ENCODE data around the gene MRLN.

- TF ChIP-seq CREB1 (IDR thresholded peaks at IDR 0.05; ENCODE audit: low read depth) (no peak), USF1 (IDR thresholded peaks at IDR 0.05) (no peak), YY1 (IDR thresholded peaks at IDR 0.05; ENCODE audit: low read depth) (no peak), TEAD4 (IDR thresholded peaks at IDR 0.05) (no peak), CEBPB (IDR thresholded peaks at IDR 0.05) (no peak), EP300 (IDR thresholded peaks at IDR 0.05; ENCODE audit: borderline replicate concordance) (no peak), RAD21 (IDR thresholded peaks at IDR 0.05; ENCODE audit: low read depth) (no peak), ZBTB7A (IDR thresholded peaks at IDR 0.05; ENCODE audit: low read depth) (no peak), FOXM1 (IDR thresholded peaks at IDR 0.05; ENCODE audit: borderline replicate concordance, low read depth) (no peak), TCF12 (IDR thresholded peaks at IDR 0.05; ENCODE audit: low read depth) (no peak), EGR1 (IDR thresholded peaks at IDR 0.05) (no peak), REST (IDR thresholded peaks at IDR 0.05; ENCODE audit: low read depth) (no peak)
These were observed 48.6 kb downstream of the MRLN start for GRCh38 chr10:59704630-59705029.
